DND-41 (cell line): ENCODE results near the gene RAET1E.

Experiments
- CTCF ChIP-seq: IDR thresholded peaks from 2 replicates; pipeline ENCODE4 v1.5.1; 2012; ENCODE audit warnings: borderline replicate concordance, low read length, moderate library complexity, mild to moderate bottlenecking; ENCODE audit not compliant: poor library complexity, severe bottlenecking; ENCODE audit errors: extremely low read depth
- EZH2 ChIP-seq: IDR thresholded peaks from 3 replicates; pipeline ENCODE4 v1.6.1; 2012; ENCODE audit warnings: borderline replicate concordance, low read depth, mild to moderate bottlenecking, moderate library complexity, low read length, inconsistent platforms; ENCODE audit not compliant: severe bottlenecking

DNA sequence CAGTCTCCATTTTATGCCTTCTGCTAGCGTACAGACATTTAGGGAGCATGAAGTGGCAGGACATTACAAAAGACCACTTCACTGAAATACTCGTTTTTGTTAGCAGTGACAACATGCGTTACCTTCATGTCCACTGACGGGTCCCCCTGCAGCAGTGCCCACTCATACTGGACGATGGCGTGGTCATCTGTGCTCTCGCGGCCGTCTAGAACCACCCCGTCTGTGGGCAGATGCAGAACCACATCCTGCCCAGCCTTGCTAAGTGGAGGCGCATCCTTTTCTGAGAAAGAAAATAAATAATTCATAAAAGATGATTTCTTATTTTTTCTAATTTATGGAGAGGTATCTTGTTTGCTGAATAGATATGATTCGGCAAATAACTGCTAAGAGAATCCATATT is 45.0 kb downstream of the RAET1E start:
- TF ChIP-seq CTCF (no peak), EZH2 (no peak)
